Measurements from ENCODE around the gene TMEM114. TPM values are rescaled to one million over a fixed set of nuclear protein-coding genes. Genes with fewer than 3 reads are reported as not detected.

Gene TMEM114
- total and polyA plus RNA-seq, 11 donors: not detected

- no peak overlapping the region for H3K4me3 ChIP-seq
- intact Hi-C loops (cut with DNase I): no loop called here
- peaks cover 0 to 52% (median 6%) of the 10 kb centered on the region in 9 donors for H3K27me3 ChIP-seq
- H3K9me3 ChIP-seq: no peaks in the 10 kb centered on the region
- no peak for ATAC-seq
- no peak for DNase-seq
- TF ChIP-seq, protein P1, sequence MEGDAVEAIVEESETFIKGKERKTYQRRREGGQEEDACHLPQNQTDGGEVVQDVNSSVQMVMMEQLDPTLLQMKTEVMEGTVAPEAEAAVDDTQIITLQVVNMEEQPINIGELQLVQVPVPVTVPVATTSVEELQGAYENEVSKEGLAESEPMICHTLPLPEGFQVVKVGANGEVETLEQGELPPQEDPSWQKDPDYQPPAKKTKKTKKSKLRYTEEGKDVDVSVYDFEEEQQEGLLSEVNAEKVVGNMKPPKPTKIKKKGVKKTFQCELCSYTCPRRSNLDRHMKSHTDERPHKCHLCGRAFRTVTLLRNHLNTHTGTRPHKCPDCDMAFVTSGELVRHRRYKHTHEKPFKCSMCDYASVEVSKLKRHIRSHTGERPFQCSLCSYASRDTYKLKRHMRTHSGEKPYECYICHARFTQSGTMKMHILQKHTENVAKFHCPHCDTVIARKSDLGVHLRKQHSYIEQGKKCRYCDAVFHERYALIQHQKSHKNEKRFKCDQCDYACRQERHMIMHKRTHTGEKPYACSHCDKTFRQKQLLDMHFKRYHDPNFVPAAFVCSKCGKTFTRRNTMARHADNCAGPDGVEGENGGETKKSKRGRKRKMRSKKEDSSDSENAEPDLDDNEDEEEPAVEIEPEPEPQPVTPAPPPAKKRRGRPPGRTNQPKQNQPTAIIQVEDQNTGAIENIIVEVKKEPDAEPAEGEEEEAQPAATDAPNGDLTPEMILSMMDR (IDR thresholded peaks at IDR 0.05): no peak
- no peak for TF ChIP-seq POLR2A (IDR thresholded peaks at IDR 0.05)
- no peaks in the 10 kb centered on the region for H3K4me1 ChIP-seq
- no peak overlapping the region for H3K27ac ChIP-seq
- H3K36me3 ChIP-seq: no peaks in the 10 kb centered on the region
- 81 to 91% (median 87%) methylated on average over 3 of the region's 3 CpGs for WGBS, 4 donors
Observed at GRCh38 chr16:8551388-8552332, 38.7 kb downstream of the TMEM114 start.

GRCh38 chr16:8550728-8551387, 39.5 kb downstream of the TMEM114 start:
- Histone ChIP-seq H3K27ac (no peak overlapping the region), H3K4me3 (no peak overlapping the region), H3K27me3 (peaks cover 0 to 50% (median 8%) of the 10 kb centered on the region in 9 donors), H3K36me3 (no peaks in the 10 kb centered on the region), H3K4me1 (no peaks in the 10 kb centered on the region), H3K9me3 (no peaks in the 10 kb centered on the region)
- DNase-seq (no peak), ATAC-seq (no peak)
- TF ChIP-seq, protein P1 (IDR thresholded peaks at IDR 0.05): no peak
- no peak for TF ChIP-seq POLR2A (IDR thresholded peaks at IDR 0.05)
- WGBS, 4 donors: 64 to 78% (median 70%) methylated on average over 9 of the region's 9 CpGs
- intact Hi-C loops (cut with DNase I): no loop called here

- Histone ChIP-seq H3K9me3 (no peaks in the 10 kb centered on the region), H3K27me3 (peaks cover 0 to 46% (median 8%) of the 10 kb centered on the region in 9 donors), H3K4me1 (no peaks in the 10 kb centered on the region), H3K27ac (no peak overlapping the region), H3K36me3 (no peaks in the 10 kb centered on the region), H3K4me3 (no peak overlapping the region)
- WGBS, 4 donors: 72 to 83% (median 76%) methylated on average over 8 of the region's 8 CpGs
- DNase-seq (no peak), ATAC-seq (no peak)
- intact Hi-C loops (cut with DNase I): no loop called here
- TF ChIP-seq, protein P1 (IDR thresholded peaks at IDR 0.05): no peak
- TF ChIP-seq POLR2A (IDR thresholded peaks at IDR 0.05): no peak
Observed at GRCh38 chr16:8549843-8550412, 40.4 kb downstream of the TMEM114 start.

- Histone ChIP-seq H3K9me3 (no peaks in the 10 kb centered on the region), H3K27ac (no peak overlapping the region), H3K4me1 (no peaks in the 10 kb centered on the region), H3K4me3 (no peak overlapping the region), H3K27me3 (peaks cover 0 to 42% (median 10%) of the 10 kb centered on the region in 9 donors), H3K36me3 (no peaks in the 10 kb centered on the region)
- intact Hi-C loops (cut with DNase I): no loop called here
- TF ChIP-seq, protein P1 (IDR thresholded peaks at IDR 0.05): no peak
- no peak for TF ChIP-seq POLR2A (IDR thresholded peaks at IDR 0.05)
- DNase-seq: no peak
- ATAC-seq: no peak
- 58 to 68% (median 64%) methylated on average over 3 of the region's 3 CpGs for WGBS, 4 donors
Observed at GRCh38 chr16:8548166-8548565, 42.1 kb downstream of the TMEM114 start.
